A204.1 (cell line): ENCODE data around the gene ULK1.

Experiments
- FAIRE-seq: peaks from 2 replicates; lab custom pipeline; 2012; peaks lifted over from hg19 to GRCh38; lab: Jason Lieb, UNC

Gene ULK1

DNA sequence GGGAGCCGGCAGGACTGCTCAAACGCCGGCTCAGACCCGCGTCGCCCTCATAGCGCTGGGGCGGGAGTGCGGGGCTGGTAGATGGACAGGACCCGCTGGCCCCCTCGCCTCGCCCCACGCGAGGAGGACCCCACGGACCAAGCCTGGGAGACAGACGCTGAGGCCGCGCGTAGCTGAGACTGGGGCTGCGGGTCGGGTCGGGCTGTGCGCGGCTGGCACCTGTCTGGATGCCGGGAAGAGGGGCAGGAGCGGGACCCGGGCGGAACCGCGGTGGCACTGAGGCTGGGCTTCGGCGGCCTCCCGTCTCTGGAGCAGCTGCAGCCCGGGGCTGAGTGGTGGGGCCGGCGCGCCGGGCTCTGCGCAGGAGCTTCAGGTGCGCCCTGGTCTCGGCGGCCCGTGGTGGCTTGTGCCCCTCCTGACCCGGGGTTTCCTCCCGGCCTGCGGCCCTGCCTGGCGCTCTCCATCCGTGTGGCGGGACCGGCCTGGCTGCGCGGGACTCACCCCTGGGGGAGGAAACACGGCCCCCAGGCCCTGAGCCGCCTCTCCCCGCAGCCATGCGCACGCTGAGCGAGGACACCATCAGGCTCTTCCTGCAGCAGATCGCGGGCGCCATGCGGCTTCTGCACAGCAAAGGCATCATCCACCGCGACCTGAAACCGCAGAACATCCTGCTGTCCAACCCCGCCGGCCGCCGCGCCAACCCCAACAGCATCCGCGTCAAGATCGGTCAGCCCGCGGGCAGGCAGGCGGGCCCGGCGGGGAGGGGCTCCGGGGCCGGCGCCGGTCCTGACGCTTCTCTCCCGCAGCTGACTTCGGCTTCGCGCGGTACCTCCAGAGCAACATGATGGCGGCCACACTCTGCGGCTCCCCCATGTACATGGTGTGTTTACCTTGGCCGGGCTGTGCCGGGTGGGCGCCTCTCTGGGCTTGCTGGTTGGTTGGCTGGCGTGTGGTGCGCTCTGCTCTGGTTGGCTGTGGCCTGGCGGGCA is 14.0 kb downstream of the ULK1 start:
- FAIRE-seq = no peak

DNA sequence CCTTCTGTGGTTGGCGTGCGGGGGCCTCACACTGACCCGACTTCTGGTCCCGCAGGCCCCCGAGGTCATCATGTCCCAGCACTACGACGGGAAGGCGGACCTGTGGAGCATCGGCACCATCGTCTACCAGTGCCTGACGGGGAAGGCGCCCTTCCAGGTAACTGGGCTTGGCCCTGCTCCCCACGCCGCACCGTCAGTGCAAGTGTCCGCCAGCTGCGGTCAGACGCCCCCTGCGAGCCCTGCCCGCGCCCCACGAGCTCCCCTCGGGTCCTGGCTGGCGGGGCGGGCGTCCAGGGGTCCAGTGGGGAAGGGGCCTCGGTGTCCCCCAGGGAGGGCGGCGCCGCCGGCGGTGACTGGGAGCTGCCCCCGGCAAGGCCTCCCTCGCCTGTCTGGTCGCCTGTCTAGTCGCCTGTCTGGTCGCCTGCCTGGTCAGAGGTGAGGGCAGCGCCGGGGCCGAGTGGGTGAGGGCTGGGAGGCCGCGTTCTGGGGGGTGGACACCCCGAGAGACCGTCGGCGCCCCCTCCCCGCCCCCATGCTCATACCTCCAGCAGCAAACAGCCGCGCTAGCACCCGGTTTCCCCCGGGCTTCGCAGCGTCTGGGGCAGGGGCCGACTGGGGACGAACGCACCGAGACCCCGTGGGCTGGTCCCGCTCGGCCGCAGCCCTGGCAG is 14.8 kb downstream of the ULK1 start:
- no peak for FAIRE-seq

DNA sequence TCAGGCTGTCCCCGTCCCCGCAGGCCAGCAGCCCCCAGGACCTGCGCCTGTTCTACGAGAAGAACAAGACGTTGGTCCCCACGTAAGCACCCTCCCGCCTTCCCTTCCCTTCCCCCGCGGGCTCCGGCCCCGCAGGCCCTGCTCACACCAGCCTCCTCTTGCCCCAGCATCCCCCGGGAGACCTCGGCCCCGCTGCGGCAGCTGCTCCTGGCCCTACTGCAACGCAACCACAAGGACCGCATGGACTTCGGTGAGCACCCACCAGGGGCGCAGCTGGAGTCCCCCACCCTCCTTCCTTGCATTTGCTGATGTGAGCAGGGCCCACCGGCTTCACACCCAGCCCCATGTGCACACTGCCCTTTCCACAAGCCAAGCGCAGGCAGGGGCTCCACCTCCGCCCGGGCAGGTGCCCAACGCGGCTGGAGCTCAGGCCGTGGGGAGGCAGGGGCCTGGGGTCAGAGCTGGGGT is 15.4 kb downstream of the ULK1 start:
- FAIRE-seq = no peak

DNA sequence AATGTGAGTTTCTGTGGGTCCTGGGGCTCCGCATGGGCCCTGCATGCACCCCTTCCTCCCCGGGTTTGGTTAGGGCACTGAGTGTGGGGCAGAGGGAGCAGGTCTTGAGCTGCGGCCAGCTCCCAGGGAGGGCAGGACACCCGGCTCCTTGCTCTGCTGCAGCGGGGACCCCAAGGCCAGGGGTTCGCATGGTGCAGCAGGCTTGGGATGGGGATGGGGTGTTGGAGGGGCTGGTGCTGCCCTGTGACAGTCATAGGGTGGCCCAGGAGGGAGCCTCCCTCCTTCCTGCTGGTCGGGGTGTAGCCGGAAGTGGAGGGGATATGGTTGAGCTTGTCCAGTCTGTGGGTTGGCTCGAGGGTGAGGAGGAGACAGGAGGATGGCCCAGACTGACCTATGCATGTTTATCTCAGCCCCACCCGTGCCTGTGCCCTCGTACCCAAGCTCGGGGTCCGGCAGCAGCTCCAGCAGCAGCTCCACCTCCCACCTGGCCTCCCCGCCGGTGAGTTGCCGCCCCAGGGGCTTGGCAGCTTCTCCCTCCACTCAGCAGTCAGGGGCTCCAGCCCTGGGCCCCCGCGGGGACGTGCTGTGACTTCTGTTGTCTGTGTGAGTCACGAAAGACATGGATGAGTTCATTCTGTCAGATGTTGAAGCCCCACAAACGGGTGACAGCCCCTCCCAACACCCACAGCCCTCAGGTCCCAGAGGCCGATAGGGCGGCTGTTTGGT is 16.0 kb downstream of the ULK1 start:
- no peak for FAIRE-seq

DNA sequence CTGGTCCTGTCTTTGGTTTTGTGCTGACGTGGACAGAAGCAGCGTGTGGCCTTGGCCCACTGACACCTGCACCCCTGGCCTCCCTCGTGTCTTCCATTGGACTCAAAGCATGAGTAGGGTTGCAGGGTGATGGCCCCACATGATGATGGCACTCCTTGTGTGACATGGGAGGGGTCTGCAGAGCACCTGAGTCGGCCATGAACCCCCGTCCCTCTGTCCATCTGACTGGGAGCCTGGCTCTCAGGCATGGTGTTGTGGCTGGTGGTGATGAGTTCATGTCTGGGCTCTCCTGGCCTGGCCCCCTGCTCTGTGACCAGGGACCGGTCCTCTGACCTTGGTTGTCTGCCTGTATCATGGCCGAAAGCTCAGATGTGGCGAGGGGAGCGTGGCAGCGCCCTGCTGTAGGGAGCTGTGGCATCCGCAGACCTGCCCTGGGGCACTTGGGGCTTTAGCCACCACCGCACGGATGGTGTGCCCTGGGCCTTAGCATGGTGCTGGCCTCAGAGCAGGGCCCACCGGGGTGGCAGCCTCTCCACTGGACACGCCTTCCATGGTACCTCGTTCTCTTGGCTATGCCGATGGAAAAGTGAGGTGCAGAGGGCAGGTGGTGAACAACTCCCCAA is 16.7 kb downstream of the ULK1 start:
- FAIRE-seq = no peak

DNA sequence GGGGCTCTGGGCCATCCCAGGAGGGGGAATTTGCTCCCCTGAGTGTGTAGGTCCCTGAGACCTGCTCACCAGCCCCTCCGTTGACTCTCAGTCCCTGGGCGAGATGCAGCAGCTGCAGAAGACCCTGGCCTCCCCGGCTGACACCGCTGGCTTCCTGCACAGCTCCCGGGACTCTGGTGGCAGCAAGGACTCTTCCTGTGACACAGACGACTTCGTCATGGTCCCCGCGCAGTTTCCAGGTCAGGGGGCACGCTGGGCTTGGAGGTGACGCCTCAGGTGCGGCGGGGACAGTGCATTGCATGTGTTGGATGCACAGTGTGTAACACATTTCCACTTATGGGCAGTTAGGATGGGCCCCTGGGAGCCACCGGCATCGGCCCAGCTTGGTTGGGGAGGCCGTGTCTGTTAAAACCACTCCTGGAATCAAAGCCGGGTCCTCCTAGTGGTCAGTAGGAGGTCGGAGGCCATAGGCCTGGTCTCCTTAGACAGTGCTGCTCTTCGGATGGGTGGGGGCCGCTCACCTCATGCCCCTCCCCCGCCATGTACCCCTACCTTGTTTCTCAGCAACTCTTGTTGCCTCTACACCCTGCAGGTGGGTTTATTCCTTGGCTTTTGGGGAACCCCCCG is 17.5 kb downstream of the ULK1 start:
- no peak for FAIRE-seq

DNA sequence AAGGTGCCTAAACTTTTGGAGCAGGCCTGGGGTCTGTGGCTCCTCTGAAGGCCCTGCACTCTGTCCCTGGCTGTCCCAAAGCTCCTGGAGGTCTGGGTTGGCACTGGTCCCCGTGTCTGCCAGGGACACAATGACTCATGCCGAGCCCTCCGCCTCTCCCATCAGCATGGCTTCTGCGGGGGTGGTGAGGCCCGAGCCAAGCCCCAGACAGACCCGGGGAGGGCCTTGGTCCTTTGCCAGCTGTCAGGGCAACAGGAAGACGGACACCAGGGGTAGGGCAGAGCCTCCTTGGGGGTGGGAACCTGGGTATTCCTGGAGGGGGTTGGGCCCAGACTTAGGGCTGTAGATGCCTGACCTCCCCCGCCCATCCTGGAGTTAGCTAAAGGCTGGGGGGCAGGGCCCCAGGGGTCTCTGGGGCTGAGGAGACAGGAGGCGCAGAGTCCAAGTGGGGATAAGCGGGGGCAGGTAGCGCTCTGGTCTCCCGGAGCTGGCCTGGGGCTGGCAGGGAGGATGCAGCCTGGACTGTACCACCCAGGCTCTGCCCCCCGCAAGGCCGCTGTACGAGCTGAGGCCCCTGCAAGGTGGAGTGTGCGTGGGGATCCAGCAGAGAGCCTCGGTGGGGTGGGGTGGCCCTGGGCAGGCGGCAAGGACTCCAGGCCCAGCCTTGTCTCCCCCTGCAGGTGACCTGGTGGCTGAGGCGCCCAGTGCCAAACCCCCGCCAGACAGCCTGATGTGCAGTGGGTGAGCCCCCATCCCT is 18.3 kb downstream of the ULK1 start:
- no peak for FAIRE-seq

DNA sequence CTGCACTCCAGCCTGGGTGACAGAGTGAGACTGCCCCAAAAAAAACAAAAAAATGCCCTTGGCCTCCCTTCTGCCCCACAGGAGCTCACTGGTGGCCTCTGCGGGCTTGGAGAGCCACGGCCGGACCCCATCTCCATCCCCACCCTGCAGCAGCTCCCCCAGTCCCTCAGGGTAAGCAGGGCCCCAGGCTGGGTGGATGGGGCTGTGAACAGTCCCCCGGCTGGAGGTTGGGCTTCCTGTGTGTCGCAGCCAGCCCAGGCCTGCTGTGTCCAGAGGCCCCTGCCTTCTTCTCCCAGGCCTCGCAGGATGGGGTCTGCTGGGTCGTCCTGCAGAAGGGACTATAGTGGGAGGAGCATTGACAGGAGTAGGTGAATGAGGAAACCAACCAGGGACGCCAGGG is 19.2 kb downstream of the ULK1 start:
- no peak for FAIRE-seq

DNA sequence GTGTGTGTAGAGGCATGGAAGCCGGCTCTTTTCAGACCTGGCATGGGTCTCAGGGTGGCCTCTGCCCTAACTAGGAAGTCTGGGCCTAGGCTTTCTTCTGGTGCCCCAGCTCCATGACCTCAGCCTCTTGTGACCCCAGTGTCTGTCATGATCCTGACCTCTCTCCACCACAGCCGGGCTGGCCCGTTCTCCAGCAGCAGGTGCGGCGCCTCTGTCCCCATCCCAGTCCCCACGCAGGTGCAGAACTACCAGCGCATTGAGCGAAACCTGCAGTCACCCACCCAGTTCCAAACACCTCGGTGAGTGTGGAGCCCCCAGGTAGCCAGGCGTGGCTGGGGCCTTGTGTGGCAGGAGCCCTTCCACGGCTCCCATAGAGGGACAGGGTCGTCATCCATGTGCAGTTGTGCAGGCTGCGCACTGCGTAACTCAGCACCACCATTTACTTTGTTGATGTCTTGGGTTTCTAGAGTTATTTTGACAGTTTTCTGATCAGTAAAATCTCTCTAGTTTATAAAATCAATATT is 19.8 kb downstream of the ULK1 start:
- FAIRE-seq = no peak

DNA sequence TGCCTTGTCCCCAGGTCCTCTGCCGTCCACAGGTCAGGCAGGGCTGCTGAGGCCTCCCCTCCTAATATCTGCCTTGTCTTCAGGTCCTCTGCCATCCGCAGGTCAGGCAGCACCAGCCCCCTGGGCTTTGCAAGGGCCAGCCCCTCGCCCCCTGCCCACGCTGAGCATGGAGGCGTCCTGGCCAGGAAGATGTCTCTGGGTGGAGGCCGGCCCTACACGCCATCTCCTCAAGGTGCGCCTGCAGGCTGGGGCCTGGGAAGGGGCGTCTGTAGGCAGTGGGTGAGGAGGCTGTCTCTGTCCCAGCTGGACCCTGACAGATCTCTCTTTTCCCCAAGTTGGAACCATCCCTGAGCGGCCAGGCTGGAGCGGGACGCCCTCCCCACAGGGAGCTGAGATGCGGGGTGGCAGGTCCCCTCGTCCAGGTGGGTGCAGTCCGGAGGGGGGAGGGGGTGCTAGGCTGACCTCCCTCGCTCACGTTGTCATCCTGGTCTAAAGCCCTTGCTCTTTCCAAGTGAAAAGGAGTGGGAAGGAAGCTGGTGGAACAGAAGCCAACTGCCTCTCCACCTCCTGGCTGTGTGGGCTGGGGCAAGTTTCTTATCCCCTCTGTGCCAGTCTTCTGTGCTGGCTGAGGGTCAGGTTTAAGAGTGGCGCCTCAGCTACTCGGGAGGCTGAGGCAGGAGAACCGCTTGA is 20.7 kb downstream of the ULK1 start:
- FAIRE-seq = no peak

DNA sequence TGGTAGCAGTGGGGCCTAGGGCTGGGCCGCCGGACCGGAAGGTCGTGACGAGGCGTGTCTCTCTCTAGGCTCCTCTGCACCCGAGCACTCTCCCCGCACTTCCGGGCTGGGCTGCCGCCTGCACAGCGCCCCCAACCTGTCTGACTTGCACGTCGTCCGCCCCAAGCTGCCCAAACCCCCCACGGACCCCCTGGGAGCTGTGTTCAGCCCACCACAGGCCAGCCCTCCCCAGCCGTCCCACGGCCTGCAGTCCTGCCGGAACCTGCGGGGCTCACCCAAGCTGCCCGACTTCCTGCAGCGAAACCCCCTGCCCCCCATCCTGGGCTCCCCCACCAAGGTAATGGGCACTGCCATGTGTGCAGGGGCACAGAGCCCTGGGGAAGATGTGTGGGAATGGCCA is 21.4 kb downstream of the ULK1 start:
- FAIRE-seq = no peak

DNA sequence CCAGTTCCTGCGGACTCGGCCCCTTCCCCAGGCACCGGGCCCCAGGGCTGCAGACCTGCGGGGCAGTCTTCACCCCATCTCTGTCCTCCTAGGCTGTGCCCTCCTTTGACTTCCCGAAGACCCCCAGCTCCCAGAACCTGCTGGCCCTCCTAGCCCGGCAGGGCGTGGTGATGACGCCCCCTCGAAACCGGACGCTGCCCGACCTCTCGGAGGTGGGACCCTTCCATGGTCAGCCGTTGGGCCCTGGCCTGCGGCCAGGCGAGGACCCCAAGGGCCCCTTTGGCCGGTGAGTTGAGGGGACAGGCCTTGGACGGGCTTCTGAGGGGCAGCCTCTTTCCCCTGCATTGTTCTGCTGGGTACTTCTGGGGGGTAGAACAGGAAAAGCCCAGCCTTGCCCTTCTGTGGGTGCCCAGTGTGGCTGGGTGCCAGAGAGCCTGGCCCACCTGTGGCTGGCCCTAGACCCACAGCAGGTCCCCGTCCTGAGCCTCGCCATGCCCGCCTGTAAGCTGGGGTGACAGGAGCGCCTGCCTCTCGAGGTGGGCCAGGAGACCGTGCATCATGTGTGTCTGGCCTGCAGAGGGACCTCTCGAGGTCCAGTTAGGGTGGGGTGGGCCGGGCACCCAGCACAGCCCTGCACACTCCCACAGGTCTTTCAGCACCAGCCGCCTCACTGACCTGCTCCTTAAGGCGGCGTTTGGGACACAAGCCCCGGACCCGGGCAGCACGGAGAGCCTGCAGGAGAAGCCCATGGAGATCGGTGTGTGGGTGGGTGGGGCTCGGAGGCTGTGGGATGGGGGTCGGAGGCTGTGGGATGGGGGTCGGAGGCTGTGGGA is 22.1 kb downstream of the ULK1 start:
- no peak for FAIRE-seq

DNA sequence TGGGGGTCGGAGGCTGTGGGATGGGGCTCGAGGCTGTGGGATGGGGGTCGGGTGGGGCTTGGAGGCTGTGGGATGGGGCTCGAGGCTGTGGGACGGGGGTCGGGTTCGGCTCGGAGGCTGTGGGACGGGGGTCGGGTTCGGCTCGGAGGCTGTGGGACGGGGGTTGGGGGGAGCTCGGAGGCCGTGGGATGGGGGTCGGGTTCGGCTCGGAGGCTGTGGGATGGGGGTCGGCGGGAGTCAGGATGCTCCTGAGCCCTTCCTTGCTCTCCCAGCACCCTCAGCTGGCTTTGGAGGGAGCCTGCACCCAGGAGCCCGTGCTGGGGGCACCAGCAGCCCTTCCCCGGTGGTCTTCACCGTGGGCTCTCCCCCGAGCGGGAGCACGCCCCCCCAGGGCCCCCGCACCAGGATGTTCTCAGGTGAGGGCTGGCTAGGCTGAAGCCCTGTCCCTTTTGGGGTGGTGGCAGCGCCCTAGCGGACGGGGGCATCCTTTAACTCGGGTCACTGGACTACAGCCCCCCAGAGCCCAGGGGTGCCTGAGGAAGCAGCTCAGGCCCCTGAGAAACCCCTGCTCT is 22.8 kb downstream of the ULK1 start:
- FAIRE-seq = no peak

DNA sequence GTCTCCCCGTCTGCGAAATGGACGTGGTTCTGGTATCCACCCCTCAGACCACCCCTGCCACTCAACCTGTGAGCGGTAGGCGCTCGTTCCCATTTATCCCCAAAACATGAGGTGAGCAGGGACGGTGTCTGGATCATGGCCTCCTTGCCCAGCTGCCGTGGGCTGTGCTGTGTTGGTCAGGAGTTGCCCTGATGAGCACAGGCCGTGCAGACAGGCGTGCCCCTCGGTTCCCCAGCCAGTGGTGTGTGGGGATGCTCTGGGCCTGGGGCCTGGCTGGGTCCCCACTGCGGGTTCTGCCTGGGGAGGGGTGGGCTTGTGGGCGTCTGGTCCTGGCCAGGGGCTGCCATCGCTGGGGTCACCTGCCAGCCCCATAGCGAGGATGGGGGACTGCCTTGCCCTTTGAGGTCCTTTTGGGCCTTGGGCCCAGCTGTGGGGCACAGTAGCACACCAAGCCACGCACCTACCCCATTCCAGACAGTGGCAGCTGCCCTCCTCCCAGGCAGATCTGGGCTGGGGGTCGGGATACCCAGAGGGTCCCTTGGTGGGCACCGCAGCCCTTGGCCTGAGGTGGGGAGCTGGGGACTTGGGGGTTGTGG is 23.4 kb downstream of the ULK1 start:
- FAIRE-seq = no peak

DNA sequence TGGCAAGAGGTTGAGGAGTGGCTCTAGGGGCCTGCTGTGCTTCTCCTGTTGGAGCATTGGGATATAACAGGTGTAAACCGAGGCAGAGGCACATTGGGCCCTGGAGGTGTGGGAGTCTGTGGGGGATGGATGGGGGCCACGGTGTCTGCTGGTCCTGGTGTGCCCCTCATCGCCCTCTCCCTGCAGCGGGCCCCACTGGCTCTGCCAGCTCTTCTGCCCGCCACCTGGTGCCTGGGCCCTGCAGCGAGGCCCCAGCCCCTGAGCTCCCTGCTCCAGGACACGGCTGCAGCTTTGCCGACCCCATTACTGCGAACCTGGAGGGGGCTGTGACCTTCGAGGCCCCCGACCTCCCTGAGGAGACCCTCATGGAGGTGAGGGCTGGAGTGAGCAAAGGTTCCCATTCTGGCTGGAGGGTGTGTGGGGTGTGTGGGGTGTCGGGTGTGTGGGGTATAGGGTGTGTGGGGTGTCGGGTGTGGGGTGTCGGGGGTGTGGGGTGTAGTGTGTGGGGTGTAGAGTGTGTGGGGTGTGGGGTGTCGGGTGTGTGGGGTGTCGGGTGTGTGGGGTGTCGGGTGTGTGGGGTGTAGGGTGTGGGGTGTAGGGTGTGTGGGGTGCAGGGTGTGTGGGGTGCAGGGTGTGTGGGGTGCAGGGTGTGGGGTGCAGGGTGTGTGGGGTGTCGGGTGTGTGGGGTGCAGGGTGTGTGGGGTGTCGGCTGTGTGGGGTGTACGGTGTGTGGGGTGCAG is 24.1 kb downstream of the ULK1 start:
- FAIRE-seq = no peak

DNA sequence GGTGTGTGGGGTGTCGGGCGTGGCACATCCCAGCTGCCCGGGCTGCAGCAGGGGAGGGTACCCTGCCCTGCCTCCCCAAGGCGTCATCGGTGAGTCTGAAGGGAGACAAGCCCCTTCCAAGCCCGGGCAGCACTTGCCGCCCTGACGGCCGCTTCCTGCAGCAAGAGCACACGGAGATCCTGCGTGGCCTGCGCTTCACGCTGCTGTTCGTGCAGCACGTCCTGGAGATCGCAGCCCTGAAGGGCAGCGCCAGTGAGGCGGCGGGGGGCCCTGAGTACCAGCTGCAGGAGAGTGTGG is 24.6 kb downstream of the ULK1 start:
- FAIRE-seq = no peak

DNA sequence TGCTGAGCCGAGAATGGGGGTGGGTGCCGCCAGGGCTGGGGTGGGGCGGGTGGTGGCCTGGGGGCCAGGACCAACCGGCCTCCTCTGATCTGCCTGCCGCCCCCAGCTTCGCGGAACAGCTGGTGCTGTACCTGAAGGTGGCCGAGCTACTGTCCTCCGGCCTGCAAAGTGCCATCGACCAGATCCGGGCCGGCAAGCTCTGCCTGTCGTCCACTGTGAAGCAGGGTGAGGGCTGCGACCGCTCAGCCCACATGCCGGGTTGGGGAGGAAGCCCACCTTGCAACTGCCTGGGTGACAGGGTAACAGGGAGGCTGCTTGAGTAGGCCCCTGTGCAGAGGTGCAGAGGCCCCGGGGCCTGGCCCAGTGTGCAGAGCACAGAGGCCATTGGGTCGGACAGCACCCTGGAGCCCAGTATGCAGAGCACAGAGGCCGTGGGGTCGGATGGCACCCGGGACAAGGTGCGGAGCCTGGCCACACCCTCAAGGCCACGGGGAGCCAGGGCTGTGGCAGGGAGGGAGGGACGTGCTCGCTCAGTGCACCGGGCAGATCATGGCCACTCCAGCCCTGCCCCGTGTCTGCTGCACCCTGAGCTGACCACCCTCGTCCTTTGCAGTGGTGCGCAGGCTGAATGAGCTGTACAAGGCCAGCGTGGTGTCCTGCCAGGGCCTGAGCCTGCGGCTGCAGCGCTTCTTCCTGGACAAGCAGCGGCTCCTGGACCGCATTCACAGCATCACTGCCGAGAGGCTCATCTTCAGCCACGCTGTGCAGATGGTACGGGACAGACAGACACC is 25.1 kb downstream of the ULK1 start:
- FAIRE-seq = no peak
